Neural progenitor cell (in vitro differentiated cells): ENCODE measurements around the gene ANTXR1. TPM values are rescaled to one million over a fixed set of nuclear protein-coding genes. Genes with fewer than 3 reads are reported as not detected.

Experiments
- DNase-seq: peaks from one replicate; pipeline ENCODE4 v3.0.0-alpha.2; 2016; ENCODE audit warnings: low spot score
- H2AFZ ChIP-seq: fragments of 200-600 bp; sonication (generic); replicated peaks from 2 replicates; pipeline ENCODE4 v1.6.1; 2016; ENCODE audit warnings: antibody characterized with exemption
- H3F3A ChIP-seq: fragments of 200-600 bp; sonication (generic); 2 replicates; pipeline ENCODE4 v1.6.1; 2016; ENCODE audit warnings: antibody characterized with exemption, low read depth
- H3K27ac ChIP-seq: fragments of 200-600 bp; sonication (generic); 2 replicates; pipeline ENCODE4 v1.5.1; 2016; ENCODE audit warnings: mild to moderate bottlenecking
- H3K27me3 ChIP-seq: fragments of 200-600 bp; sonication (generic); 2 replicates; pipeline ENCODE4 v1.6.1; 2016; ENCODE audit warnings: mild to moderate bottlenecking, moderate library complexity
- H3K36me3 ChIP-seq: fragments of 200-600 bp; sonication (generic); 2 replicates; pipeline ENCODE4 v1.5.1; 2016
- H3K4me1 ChIP-seq: fragments of 200-600 bp; sonication (generic); 2 replicates; pipeline ENCODE4 v1.6.1; 2016; ENCODE audit warnings: mixed run types
- H3K4me2 ChIP-seq: fragments of 200-600 bp; sonication (generic); 2 replicates; pipeline ENCODE4 v1.6.1; 2016
- H3K4me3 ChIP-seq: fragments of 200-600 bp; sonication (generic); 2 replicates; pipeline ENCODE4 v1.5.1; 2016
- H3K79me2 ChIP-seq: fragments of 200-600 bp; sonication (generic); 2 replicates; pipeline ENCODE4 v1.6.1; 2016; ENCODE audit warnings: low read depth
- H3K9ac ChIP-seq: fragments of 200-600 bp; sonication (generic); 2 replicates; pipeline ENCODE4 v1.6.1; 2016
- H3K9me3 ChIP-seq: fragments of 200-600 bp; sonication (generic); 2 replicates; pipeline ENCODE4 v1.5.1; 2016; ENCODE audit warnings: low read depth
- H4K20me1 ChIP-seq: fragments of 200-600 bp; sonication (generic); 2 replicates; pipeline ENCODE4 v1.6.1; 2016; ENCODE audit warnings: low read depth
- H3K27ac Mint-ChIP-seq: 3 replicates; pipeline ENCODE4 v1.8.0; 2021; ENCODE audit warnings: mixed read lengths
- H3K27me3 Mint-ChIP-seq: 2 replicates; pipeline ENCODE4 v1.8.0; 2022; ENCODE audit warnings: low read depth, mild to moderate bottlenecking, inconsistent platforms, moderate library complexity, mixed read lengths; ENCODE audit not compliant: insufficient read depth
- H3K36me3 Mint-ChIP-seq: 3 replicates; pipeline ENCODE4 v1.8.0; 2021; ENCODE audit warnings: mixed read lengths
- H3K4me1 Mint-ChIP-seq: 3 replicates; pipeline ENCODE4 v1.8.0; 2021; ENCODE audit warnings: mixed read lengths
- H3K4me3 Mint-ChIP-seq: 3 replicates; pipeline ENCODE4 v1.8.0; 2021; ENCODE audit warnings: mild to moderate bottlenecking, moderate library complexity, mixed read lengths
- H3K9me3 Mint-ChIP-seq: 3 replicates; pipeline ENCODE4 v1.8.0; 2020; ENCODE audit warnings: mixed read lengths
- CTCF ChIP-seq: fragments of 200-600 bp; sonication (generic); IDR thresholded peaks from 2 replicates; pipeline ENCODE4 v1.5.1; 2017; ENCODE audit warnings: antibody characterized with exemption, mild to moderate bottlenecking
- EZH2 ChIP-seq: fragments of 200-600 bp; sonication (generic); IDR thresholded peaks from 2 replicates; pipeline ENCODE4 v1.6.1; 2017; ENCODE audit warnings: antibody characterized with exemption, mild to moderate bottlenecking, moderate library complexity
- EZH2phosphoT487 ChIP-seq: fragments of 200-600 bp; sonication (generic); IDR thresholded peaks from 2 replicates; pipeline ENCODE4 v1.6.1; 2017; ENCODE audit warnings: antibody characterized with exemption
- total RNA-seq: library from RNA; depleted of rRNA; stranded (reverse); fragments of >200 nt; gene quantifications from 2 replicates; pipeline ENCODE4 v1.2.3, GENCODE V29; 2015; ENCODE audit warnings: low replicate concordance

Gene ANTXR1
- total RNA-seq, 1 donor from 2014 or later = 6.7 TPM

GRCh38 chr2:69163109-69163508 lies 150.1 kb downstream of the ANTXR1 start:
- no peaks in the 10 kb centered on the region for H3K36me3 ChIP-seq
- Mint-ChIP-seq H3K27ac (no peak overlapping the region), H3K9me3 (no peaks in the 10 kb centered on the region), H3K36me3 (peaks cover 23% of the 10 kb centered on the region), H3K4me1 (peaks cover 18% of the 10 kb centered on the region), H3K27me3 (peaks cover 2% of the 10 kb centered on the region), H3K4me3 (no peak overlapping the region)
- H3K9me3 ChIP-seq = no peaks in the 10 kb centered on the region
- H3K4me3 ChIP-seq = no peak overlapping the region
- TF ChIP-seq EZH2 (no peak), EZH2phosphoT487 (no peak), CTCF (no peak)
- H3K79me2 ChIP-seq = no peaks in the 10 kb centered on the region
- H3K27ac ChIP-seq = no peak overlapping the region
- no peaks in the 10 kb centered on the region for H4K20me1 ChIP-seq
- DNase-seq = no peak
- H3K9ac ChIP-seq = no peak overlapping the region
- H3K27me3 ChIP-seq = no peaks in the 10 kb centered on the region
- no peak overlapping the region for H2AFZ ChIP-seq
- no peak overlapping the region for H3K4me2 ChIP-seq
- peaks cover 7% of the 10 kb centered on the region for H3K4me1 ChIP-seq
- H3F3A ChIP-seq = no peaks in the 10 kb centered on the region

DNA sequence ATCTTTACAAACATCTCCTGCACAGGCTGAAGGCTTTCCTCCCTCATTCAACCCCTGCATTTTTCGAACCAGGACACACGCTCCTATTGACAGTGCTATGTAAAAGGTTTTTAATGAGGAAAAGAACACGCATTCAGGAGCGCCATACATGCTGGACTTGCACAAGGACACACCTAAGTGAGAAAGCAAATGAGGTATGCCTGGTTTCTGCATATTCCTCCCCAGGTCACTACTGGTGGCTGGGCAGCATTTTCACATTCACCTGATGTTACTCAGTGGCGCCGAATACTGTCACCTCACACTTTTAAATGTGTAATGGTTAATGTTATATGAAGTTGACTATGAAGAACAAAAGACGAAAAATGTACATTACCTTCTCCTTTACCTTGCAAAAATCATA lies 150.6 kb downstream of the ANTXR1 start:
- H3K4me1 ChIP-seq = peaks cover 7% of the 10 kb centered on the region
- Mint-ChIP-seq H3K27me3 (peaks cover 2% of the 10 kb centered on the region), H3K27ac (no peak overlapping the region), H3K4me3 (no peak overlapping the region), H3K9me3 (no peaks in the 10 kb centered on the region), H3K4me1 (peaks cover 18% of the 10 kb centered on the region), H3K36me3 (peaks cover 27% of the 10 kb centered on the region)
- H3K27ac ChIP-seq = no peak overlapping the region
- no peaks in the 10 kb centered on the region for H3F3A ChIP-seq
- H3K4me3 ChIP-seq = no peak overlapping the region
- H4K20me1 ChIP-seq = no peaks in the 10 kb centered on the region
- no peaks in the 10 kb centered on the region for H3K27me3 ChIP-seq
- DNase-seq = no peak
- no peak overlapping the region for H3K4me2 ChIP-seq
- no peak overlapping the region for H2AFZ ChIP-seq
- TF ChIP-seq CTCF (no peak), EZH2phosphoT487 (no peak), EZH2 (no peak)
- H3K9me3 ChIP-seq = no peaks in the 10 kb centered on the region
- H3K79me2 ChIP-seq = no peaks in the 10 kb centered on the region
- no peak overlapping the region for H3K9ac ChIP-seq
- no peaks in the 10 kb centered on the region for H3K36me3 ChIP-seq

GRCh38 chr2:69164061-69164778 lies 151.2 kb downstream of the ANTXR1 start:
- peaks cover 30% of the 10 kb centered on the region for H3K36me3 Mint-ChIP-seq
- no peak overlapping the region for H3K9ac ChIP-seq
- no peak overlapping the region for H3K27ac Mint-ChIP-seq
- H3K4me1 Mint-ChIP-seq = peaks cover 18% of the 10 kb centered on the region
- no peaks in the 10 kb centered on the region for H3K27me3 ChIP-seq
- H3K4me3 ChIP-seq = no peak overlapping the region
- no peak overlapping the region for H3K27ac ChIP-seq
- H3K4me1 ChIP-seq = peaks cover 7% of the 10 kb centered on the region
- H3K36me3 ChIP-seq = no peaks in the 10 kb centered on the region
- H3K9me3 ChIP-seq = no peaks in the 10 kb centered on the region
- peaks cover 2% of the 10 kb centered on the region for H3K27me3 Mint-ChIP-seq
- no peak overlapping the region for H2AFZ ChIP-seq
- no peak overlapping the region for H3K4me2 ChIP-seq
- no peak for DNase-seq
- H4K20me1 ChIP-seq = no peaks in the 10 kb centered on the region
- no peak overlapping the region for H3K4me3 Mint-ChIP-seq
- no peaks in the 10 kb centered on the region for H3F3A ChIP-seq
- TF ChIP-seq EZH2phosphoT487 (no peak), CTCF (no peak), EZH2 (no peak)
- no peaks in the 10 kb centered on the region for H3K9me3 Mint-ChIP-seq
- no peaks in the 10 kb centered on the region for H3K79me2 ChIP-seq
